Measurements from ENCODE around the gene TMEM186. TPM values are rescaled to one million over a fixed set of nuclear protein-coding genes. Genes with fewer than 3 reads are reported as not detected.
"Not testable (repeated sequence)": the region's sequence is repeated elsewhere in the genome, so short reads cannot be mapped to it uniquely, and the experiment has no call there.

Gene TMEM186
- total RNA-seq, 1 donor from 2014 or later: 20.4 TPM

DNA sequence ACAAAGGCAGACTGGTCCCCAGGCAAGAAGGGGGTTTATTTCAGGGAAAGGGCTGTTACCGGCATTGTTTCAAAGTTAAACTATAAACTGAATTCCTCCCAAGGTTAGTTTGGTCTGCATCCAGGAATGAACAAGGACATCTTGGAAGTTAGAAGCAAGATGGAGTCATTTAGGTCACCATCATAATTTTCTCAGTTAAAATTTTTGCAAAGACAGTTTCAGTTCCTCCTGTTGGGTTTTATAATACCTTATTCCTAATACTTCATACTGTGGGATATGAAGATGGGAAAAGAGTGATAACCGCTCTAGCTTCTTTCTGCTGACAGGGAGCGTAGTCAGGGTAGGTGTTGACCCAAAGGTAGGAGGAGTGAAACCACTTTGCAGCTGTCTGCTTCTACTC lies 25.0 kb upstream of the TMEM186 start:
- Mint-ChIP-seq H3K27me3 (no peaks in the 10 kb centered on the region), H3K4me3 (no peak overlapping the region), H3K4me1 (peaks cover 11% of the 10 kb centered on the region), H3K9me3 (no peaks in the 10 kb centered on the region), H3K27ac (no peak overlapping the region), H3K36me3 (ENCODE audit: low read depth) (peaks cover 53% of the 10 kb centered on the region)
- intact Hi-C loops (cut with micrococcal nuclease): no loop called here
- DNase-seq: no peak

DNA sequence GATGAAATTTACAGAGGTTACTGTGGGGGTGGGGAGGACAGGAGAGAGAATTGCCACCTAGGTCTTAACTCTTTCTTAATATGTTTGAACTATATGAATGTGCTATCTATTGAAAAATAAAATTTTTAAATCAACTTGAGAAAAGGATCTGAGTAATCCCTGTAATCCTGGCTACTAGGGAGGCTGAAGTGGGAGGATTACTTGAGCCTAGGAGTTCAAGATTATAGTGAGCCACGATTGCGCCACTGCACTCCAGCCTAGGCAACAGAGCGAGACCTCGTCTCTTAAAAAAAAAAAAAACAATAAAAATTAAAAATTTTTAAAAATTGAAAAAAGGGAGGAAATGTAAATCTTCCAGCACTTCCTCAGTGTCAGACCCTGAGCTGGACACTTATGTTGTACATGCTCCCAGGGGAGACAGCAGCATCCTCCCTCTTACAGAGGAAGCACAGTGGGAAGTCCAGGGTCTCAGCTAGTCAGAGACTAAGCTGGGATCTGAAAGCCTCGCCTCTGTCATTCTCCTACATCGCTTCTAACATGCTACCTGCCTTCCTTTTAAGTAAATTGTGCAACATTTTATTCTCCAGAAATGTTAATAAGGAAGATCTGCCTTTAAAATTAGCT lies 22.1 kb upstream of the TMEM186 start:
- Mint-ChIP-seq H3K27me3 (no peaks in the 10 kb centered on the region), H3K36me3 (ENCODE audit: low read depth) (peaks cover 64% of the 10 kb centered on the region), H3K4me3 (no peak overlapping the region), H3K9me3 (no peaks in the 10 kb centered on the region), H3K27ac (no peak overlapping the region), H3K4me1 (peaks cover 22% of the 10 kb centered on the region)
- DNase-seq: no peak
- intact Hi-C loops (cut with micrococcal nuclease): loop anchor here (2.0 kb wide), 1 partner anchor 61 kb away; no protein-coding TSS in a partner anchor

DNA sequence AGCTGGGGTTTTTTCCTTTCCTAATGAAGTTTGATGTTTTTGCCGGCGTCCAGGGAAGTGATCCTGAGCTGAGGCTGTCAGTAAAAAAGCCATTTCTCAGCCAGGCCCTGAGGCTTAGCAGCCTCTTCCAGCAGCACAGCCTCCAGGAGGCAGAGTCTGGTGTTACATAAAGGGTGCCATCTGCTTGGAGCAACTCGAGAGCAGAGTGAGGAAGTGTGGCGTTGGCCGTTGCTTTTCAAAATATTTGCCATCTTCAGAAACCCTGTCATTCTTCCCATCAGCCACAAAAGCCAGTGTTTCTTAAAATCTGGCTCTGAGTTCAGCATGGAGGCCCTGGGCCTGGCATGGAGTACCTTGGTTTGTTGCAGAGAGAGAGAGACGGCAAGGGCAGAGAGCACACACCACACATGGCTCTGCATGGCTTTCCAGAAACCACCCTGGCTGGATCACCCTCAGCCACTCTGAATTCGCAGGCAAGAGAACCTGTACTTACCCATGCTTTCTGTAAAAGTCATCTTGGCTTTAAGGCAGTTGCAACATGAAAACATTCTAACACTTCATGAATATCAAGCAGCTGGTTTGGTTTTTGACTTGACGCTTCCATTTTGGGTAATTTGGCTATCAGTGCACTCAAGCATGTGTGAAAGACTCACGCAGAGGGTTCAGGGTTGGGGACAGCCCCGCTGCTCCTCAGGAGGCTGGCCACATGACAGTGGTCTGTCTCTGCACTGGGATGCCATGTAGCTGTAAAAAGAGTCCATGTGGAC lies 21.2 kb upstream of the TMEM186 start:
- intact Hi-C loops (cut with micrococcal nuclease): no loop called here
- Mint-ChIP-seq H3K4me3 (no peak overlapping the region), H3K27ac (peak overlapping the region; percentile 11), H3K4me1 (peaks cover 25% of the 10 kb centered on the region), H3K9me3 (no peaks in the 10 kb centered on the region), H3K36me3 (ENCODE audit: low read depth) (peaks cover 68% of the 10 kb centered on the region), H3K27me3 (no peaks in the 10 kb centered on the region)
- DNase-seq: no peak

DNA sequence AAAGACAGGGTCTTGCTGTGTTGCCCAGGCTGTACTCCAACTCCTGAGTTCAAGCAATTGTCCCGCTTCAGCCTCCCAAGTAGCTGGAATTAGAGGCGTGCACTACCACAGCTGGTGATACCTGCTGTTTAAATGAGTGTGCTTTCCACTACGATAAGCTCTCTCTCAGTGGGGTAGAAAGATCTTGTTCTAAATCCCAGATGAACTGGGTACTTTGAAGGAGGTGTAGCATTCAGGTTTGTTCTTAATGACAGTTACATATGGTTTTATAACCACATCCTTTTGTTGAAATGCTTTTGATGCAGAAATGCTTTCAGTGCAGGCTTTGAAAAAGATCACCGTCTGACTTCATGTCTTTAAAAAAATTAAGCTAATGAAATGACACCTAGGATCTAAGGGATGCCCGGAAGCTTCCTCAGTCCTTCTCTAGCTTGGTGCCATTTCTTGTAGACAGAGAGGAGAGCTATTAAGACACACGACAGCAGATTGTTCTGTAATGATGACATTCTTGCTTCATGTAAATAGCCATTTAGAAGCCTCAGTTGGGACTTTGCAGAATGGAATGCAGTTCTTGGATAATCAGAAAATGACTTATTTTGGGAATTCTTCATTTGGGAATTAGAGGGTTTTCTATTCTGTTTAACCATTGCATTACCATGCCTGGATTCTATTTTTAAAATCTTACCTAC lies 19.7 kb upstream of the TMEM186 start:
- intact Hi-C loops (cut with micrococcal nuclease): no loop called here
- peaks cover 26% of the 10 kb centered on the region for H3K4me1 Mint-ChIP-seq
- H3K4me3 Mint-ChIP-seq: peak overlapping the region; percentile 38
- peaks cover 74% of the 10 kb centered on the region for H3K36me3 Mint-ChIP-seq (ENCODE audit: low read depth)
- H3K27me3 Mint-ChIP-seq: no peaks in the 10 kb centered on the region
- H3K27ac Mint-ChIP-seq: peak overlapping the region; percentile 71
- DNase-seq: peak; percentile 67
- H3K9me3 Mint-ChIP-seq: no peaks in the 10 kb centered on the region

DNA sequence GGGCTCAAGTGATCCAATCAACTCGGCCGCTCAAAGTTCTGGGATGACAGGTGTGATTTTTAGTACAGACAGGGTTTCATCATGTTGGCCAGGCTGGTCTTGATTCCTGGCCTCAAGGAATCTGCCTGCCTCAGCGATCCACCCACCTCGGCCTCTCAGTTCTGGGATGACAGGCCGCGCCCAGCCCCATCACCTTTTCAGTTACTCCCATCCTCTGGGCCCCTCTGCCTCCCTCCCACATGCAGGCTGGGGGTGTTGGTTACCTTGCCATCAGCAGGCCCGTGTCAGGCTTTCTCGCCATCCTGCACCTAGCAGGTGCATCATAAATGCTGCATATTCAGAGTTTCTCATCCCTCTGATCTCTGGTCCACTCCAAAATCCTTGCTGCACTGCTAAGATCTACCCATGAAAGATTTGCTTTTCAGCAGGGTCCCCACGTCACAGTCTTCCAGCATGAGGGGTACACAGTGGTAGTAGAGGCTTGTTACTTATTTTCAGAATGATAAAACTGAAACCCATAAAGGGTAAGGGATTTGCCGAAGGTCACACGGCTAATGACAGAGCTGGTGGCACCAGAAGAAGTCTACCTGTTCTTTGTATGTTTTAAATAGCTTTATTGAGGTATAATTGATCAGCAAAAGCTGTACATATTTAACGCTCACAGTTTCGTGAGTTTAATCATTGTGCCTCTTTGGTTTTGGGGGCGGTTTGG lies 16.8 kb upstream of the TMEM186 start:
- H3K9me3 Mint-ChIP-seq: no peaks in the 10 kb centered on the region
- intact Hi-C loops (cut with micrococcal nuclease): no loop called here
- no peak overlapping the region for H3K4me3 Mint-ChIP-seq
- no peak for DNase-seq
- no peaks in the 10 kb centered on the region for H3K27me3 Mint-ChIP-seq
- peaks cover 22% of the 10 kb centered on the region for H3K4me1 Mint-ChIP-seq
- H3K27ac Mint-ChIP-seq: peak overlapping the region; percentile 58
- peaks cover 70% of the 10 kb centered on the region for H3K36me3 Mint-ChIP-seq (ENCODE audit: low read depth)

DNA sequence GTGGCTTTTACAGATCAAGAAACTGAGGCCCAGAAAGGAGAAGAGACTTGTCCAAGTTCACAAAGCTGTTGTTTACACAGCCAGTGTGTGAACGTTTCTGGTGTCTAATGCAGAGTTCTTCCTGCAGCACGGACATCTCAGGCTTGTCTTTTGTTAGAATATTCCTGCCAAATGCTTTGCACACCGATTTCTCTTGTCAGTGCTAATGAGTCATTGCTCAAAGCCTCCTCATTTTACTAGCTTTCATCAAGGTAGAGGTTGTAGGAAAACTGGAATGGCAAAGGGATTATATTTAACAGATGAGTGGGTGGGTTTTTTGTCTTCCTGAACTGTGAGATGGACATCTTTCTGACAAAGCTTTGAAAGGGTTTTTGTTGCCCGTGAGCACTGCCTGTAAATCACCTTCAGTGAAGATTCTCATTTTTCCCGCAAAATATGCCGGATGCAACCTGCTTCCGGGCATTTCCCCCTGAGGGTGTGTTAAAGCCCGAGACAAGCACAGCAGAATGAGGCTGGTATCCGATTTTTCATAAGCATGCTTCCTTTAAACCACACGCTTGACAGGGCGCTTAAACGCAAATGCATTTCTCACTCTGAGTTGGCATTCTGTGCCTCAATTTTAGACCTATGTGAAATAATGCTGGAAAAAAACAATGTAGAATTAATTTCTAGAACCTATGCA lies 14.9 kb upstream of the TMEM186 start:
- Mint-ChIP-seq H3K27me3 (no peaks in the 10 kb centered on the region), H3K36me3 (ENCODE audit: low read depth) (peaks cover 72% of the 10 kb centered on the region), H3K27ac (no peak overlapping the region), H3K9me3 (no peaks in the 10 kb centered on the region), H3K4me3 (no peak overlapping the region), H3K4me1 (peaks cover 19% of the 10 kb centered on the region)
- intact Hi-C loops (cut with micrococcal nuclease): no loop called here
- no peak for DNase-seq

DNA sequence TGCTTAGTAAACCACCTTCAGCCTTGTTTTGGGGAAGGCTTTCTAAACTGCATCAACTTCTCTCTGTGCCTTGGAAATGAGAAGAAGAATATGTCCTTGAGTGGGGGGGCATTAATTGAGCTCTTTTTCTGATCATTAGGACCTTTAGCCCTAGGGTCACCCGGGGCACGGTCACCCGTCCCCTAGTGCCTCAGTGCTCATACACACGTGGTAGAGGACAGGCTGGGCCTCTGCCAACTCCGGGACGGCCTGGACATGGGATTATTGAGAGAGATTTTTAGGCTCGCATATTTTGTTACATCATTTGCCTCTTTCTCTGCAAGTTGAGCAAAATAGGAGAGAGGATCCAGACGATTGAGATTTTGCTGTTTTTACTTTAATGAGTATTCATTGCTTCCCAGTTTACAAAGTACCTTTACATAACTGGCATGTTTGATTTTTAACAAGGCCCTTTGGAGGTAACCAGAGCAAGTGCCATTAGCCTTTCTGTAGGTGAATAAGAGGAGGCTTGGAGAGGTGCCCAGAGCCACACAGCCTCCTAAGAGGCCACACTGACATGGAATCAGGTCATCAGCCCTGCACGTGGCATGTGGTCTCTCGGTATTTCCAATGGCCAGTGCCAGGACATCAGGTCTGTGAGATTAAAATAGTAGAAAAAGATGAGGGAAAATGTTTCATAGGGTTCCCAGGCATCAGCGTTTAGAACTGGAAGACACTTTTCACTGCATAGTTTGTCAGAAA lies 11.3 kb upstream of the TMEM186 start:
- Mint-ChIP-seq H3K4me3 (no peak overlapping the region), H3K36me3 (ENCODE audit: low read depth) (peaks cover 70% of the 10 kb centered on the region), H3K27me3 (no peaks in the 10 kb centered on the region), H3K4me1 (peaks cover 6% of the 10 kb centered on the region), H3K27ac (no peak overlapping the region), H3K9me3 (no peaks in the 10 kb centered on the region)
- intact Hi-C loops (cut with micrococcal nuclease): no loop called here
- no peak for DNase-seq

DNA sequence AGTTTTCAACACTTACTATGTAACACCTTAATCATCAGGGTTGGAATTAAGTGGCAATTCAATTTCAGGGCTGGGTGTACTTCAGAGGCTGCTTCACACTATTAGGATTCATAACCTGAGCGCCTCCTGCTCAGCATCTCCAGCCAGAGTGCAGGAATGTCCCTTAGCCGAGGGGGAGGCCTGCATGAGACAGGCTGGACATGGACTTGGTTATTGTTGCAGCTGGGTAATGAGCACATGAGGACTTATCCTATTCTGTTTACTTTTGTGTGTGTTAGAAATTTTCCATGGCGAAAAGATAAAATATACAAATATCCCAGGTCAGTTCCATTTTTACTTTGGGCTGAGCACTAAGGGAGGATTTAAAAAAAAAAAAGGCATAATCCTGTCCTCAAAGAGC lies 10.6 kb upstream of the TMEM186 start:
- H3K9me3 Mint-ChIP-seq: no peaks in the 10 kb centered on the region
- no peak overlapping the region for H3K27ac Mint-ChIP-seq

DNA sequence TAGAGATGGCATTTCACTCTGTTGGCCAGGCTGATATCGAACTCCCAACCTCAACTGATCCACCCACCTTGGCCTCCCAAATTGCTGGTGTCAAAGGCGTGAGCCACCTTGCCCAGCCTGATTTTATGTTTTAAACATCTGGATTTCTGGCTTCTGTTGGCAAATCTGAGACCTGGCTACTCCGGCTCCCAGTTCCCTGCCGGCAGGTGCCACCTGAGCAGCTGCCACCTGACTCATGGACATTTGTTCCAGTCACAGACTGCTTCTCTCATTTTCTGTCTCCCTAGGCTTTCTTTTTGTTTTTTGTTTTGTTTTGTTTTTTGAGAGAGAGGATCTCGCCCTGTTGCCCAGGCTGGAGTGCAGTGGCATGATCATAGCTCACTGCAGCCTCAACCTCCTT lies 9.8 kb upstream of the TMEM186 start:
- no peaks in the 10 kb centered on the region for H3K9me3 Mint-ChIP-seq
- DNase-seq: no peak
- intact Hi-C loops (cut with micrococcal nuclease): no loop called here
- peaks cover 9% of the 10 kb centered on the region for H3K4me1 Mint-ChIP-seq
- no peak overlapping the region for H3K27ac Mint-ChIP-seq
- H3K36me3 Mint-ChIP-seq (ENCODE audit: low read depth): peaks cover 67% of the 10 kb centered on the region
- no peak overlapping the region for H3K4me3 Mint-ChIP-seq
- H3K27me3 Mint-ChIP-seq: no peaks in the 10 kb centered on the region

More for the DNA sequence above, 10.6 kb upstream of the TMEM186 start:
- no peak for DNase-seq
- Mint-ChIP-seq H3K4me1 (peaks cover 9% of the 10 kb centered on the region), H3K4me3 (no peak overlapping the region), H3K36me3 (ENCODE audit: low read depth) (peaks cover 68% of the 10 kb centered on the region), H3K27me3 (no peaks in the 10 kb centered on the region)
- intact Hi-C loops (cut with micrococcal nuclease): no loop called here

DNA sequence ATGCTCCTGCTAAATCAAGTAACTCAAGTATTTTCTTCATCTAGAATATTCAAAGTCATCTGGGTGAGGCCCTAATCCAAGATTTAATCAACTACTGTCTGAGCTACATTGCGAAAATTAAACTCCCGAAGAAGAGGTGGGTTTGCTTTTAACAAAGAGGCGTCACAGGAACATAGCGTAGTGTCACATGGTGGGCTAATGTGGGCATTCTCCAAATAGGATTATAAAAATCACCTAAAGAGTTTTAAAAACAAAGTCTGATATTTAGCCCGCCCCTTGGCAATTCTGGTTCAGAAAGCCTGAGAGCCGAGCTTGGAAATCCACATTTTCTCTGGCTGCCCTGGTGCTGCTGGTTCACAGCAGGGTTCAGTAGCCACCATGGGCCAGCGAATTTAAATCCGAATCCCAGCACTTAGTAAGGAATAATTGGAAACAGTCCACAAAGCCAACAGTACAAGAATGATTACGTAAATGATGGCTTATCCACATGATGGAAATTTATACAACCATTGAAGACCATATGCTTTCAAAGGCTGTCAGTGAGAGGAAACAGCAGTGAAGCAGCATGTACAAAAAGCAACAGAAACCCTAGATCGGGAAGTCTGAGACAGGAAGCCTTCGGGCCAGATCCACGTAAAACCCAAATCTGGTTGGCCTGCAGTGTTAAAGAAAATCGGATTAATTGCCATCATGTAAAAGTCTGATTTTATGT lies 9.0 kb upstream of the TMEM186 start:
- intact Hi-C loops (cut with micrococcal nuclease): no loop called here
- no peak overlapping the region for H3K4me3 Mint-ChIP-seq
- no peaks in the 10 kb centered on the region for H3K9me3 Mint-ChIP-seq
- H3K27ac Mint-ChIP-seq: no peak overlapping the region
- peaks cover 9% of the 10 kb centered on the region for H3K4me1 Mint-ChIP-seq
- no peaks in the 10 kb centered on the region for H3K27me3 Mint-ChIP-seq
- no peak for DNase-seq
- peaks cover 68% of the 10 kb centered on the region for H3K36me3 Mint-ChIP-seq (ENCODE audit: low read depth)

DNA sequence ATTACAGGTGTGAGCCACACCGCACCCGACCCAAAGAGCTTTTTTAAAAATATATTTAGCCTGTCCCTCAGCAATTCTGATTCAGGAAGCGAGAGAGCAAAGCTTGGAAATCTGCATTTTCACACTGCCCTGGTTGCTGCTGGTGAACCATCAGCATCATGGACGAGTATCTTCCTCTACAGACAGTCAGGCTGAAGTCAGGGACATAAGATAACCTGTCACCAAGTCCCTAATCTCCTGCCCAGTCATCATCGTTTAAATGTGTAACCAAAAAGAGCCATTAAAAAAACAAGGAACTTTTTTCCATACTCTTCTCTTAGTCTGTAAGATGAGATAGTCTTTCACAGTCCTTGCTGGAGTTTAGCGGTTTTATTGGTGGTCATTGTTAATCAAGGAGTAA lies 6.9 kb upstream of the TMEM186 start:
- no peaks in the 10 kb centered on the region for H3K27me3 Mint-ChIP-seq
- peaks cover 61% of the 10 kb centered on the region for H3K36me3 Mint-ChIP-seq (ENCODE audit: low read depth)
- intact Hi-C loops (cut with micrococcal nuclease): no loop called here
- H3K4me3 Mint-ChIP-seq: no peak overlapping the region
- H3K27ac Mint-ChIP-seq: no peak overlapping the region
- H3K9me3 Mint-ChIP-seq: no peaks in the 10 kb centered on the region
- peaks cover 12% of the 10 kb centered on the region for H3K4me1 Mint-ChIP-seq
- no peak for DNase-seq

DNA sequence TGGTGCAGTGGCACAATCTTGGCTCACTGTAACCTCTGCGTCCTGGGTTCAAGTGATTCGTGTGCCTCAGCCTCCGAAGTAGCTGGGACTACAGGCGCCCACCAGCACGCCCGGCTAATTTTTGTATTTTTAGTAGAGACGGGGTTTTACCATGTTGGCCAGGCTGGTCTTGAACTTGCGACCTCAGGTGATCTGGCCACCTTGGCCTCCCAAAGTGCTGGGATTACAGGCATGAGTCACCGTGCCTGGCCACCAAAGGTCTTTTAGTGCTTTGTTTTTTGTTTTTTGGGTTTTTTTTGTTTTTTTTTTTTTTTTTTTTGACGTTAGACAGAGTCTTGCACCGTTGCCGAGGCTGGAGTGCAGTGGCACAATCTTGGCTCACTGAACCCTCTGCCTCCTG lies 6.3 kb upstream of the TMEM186 start:
- peaks cover 60% of the 10 kb centered on the region for H3K36me3 Mint-ChIP-seq (ENCODE audit: low read depth)
- intact Hi-C loops (cut with micrococcal nuclease): not testable (repeated sequence)

More for the DNA sequence above, 6.3 kb upstream of the TMEM186 start:
- H3K4me3 Mint-ChIP-seq, H3K9me3 Mint-ChIP-seq, H3K27me3 Mint-ChIP-seq, DNase-seq, H3K27ac Mint-ChIP-seq: not testable (repeated sequence)
- H3K4me1 Mint-ChIP-seq: peaks cover 16% of the 10 kb centered on the region

Measured in activated CD4-positive, alpha-beta T cell treated with anti-CD3 and anti-CD28 coated beads, Interleukin-2, amount 10 ng/mL, durations not matched to agents 24 days and 14 days (primary cell).